ENCODE data around the gene RAD51B.
"Not testable (repeated sequence)": the region's sequence is repeated elsewhere in the genome, so short reads cannot be mapped to it uniquely, and the experiment has no call there.

The RAD51B gene

DNA sequence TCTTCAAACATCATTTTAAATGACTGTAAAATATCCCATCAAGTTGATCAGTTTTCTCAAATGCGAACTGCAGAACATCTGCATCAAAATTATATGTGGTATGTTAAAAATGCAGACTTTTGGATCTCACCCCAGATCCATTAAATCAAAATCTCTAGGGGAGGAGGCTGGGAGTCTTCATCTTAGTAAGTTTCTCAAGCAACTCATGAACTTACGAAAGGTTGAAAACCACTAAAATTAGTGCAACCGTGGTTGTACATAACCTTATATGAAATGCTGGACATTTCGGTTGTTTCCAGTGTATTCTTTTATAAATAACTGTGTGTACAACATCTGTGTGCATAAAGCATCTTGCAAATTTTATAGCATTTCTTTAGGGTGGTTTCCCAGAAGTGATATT lies 934.1 kb downstream of the RAD51B start:
- peak; percentile 30 for DNase-seq (ENCODE audit: low read depth)

DNA sequence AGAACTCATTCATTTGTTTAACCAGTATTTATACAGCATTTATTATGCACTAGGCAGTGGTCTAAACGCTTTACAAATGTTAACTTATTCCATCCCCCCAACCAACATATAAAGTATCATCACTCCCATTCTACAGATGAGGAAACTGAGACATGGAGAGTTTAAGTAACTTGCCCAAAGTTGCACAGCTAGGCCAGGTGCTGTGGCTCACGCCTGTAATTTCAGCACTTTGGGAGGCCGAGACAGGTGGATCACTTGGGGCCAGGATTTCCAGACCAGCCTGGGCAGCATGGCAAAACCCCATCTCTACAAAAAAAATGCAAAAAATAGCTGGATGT lies 935.4 kb downstream of the RAD51B start:
- no peak for DNase-seq (ENCODE audit: low read depth)

DNA sequence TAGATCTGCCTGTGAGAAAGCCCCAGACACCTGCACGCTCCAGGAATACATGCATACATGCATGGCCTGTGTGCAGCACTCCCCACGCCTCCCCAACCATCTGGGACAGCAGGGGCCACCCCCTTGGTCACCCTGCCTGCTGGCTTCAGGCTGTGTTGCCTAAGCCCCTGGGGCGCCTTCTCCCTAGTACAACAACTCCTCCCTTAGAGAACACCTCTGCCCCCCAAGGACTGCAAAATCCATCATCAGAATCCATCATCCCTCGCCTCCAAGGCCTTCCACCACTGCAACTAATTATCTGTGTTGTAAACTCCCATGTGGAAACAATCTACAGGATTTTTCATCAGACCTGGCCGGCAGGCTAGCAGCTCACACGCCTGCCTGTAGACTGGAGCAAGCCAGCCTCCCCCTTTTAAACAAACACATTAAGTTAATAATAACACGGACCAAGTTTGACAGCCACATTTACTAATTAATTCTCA lies 936.5 kb downstream of the RAD51B start:
- DNase-seq (ENCODE audit: low read depth), result no peak

DNA sequence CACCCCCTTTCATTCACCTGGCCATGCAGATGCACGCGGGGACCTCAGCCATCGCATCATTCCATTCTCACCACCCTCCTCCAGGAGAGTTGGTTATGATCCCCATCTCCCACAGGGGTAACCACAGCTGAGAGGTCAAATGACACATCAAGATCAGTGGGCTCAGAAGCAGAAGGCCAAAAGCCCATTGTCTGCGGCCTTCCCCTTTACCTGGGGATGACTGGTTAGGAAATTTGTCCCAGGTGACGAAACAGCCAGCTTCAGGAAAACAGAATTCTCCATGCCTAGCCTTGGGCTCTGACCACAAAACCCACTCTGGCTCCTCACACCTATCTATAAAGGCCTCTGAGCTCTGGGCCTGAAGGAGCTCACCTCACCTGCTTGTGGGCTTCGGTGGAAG lies 937.2 kb downstream of the RAD51B start:
- no peak for DNase-seq (ENCODE audit: low read depth)

DNA sequence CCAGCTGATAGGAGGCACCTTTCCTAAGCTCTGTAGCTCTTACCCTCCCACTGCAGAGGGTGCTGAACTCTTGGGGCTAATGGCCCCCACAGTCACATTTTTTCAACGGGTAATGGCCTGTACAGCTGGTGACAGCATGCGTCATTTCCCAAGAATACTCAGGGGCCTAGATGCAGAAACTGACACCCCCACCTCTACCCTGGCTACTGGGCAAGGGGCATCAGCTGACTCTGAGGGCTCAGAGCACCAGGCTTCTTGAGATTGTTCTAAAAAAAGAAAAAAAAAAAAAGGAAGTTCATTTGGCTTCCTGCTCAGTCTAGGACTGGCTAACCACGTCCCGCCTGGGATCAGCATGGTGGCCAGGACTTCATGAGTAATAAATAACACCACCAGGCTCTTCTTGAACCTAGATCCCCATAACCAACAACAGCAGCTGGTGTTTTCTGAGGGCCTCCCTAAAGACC lies 938.1 kb downstream of the RAD51B start:
- no peak for DNase-seq (ENCODE audit: low read depth)

DNA sequence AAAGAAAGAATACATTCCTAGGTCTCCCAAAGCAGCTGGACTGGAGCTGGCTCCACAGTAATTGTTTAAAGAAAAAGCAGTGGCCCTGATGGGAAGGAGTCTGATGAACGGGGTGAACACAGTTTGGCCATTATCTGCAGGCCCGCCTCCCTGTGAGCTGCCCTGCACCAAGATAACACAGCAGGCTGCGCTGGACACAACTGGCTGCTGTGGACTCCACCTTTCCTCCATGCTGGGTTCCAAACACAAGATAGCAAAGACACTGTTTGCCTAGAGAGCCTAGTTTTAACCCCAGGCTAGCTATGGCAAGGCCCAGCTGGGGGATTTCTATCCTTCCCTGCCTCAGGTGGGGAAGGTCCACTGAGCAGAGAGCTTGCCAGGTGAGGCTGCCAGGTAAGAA lies 938.7 kb downstream of the RAD51B start:
- DNase-seq (ENCODE audit: low read depth), result no peak

DNA sequence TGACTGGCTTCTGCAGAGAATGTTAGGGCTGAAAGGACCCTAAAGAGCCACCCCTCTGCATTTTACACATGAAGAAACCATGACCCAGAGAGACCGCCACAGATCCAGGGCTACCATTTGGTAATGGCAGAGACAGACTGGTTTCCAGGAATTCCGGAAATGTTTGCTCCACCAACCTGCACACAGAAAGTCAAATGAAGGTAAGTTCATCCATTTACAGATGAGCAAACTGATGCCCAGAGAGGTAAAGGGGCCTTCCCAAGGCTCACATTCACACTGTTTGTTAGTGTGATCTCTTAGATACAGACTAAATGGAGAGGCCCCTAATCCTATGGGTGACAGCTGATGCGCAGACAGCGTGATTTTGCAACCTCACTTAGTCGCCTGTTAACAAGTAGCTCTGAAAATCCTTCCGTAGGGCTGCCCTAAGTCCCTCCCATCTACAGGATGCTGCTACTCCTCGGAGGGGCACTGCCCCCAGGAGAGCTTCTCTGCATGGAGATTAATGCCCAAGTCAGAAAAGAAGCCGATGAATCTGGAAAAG lies 939.5 kb downstream of the RAD51B start:
- DNase-seq (ENCODE audit: low read depth), result no peak

DNA sequence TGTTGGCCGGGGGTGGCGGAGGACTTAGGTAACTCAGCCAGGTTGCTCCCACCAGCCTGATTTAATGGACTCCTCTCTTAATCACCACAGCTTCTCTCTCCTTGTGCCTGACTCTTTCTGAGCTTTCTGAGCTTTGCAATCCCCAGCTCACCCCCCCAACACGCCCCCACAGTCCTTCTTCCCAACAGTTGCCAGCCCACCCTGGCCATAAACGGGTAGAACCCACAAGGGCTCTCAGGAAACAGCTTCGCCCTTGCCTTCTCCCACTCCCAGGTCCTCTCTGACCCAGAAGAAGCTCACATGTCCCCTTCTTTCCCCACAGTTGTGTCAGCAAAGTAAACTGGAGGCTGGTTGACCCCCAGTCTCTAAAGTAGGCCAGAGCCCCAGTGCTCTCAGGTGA lies 940.4 kb downstream of the RAD51B start:
- no peak for DNase-seq (ENCODE audit: low read depth)

DNA sequence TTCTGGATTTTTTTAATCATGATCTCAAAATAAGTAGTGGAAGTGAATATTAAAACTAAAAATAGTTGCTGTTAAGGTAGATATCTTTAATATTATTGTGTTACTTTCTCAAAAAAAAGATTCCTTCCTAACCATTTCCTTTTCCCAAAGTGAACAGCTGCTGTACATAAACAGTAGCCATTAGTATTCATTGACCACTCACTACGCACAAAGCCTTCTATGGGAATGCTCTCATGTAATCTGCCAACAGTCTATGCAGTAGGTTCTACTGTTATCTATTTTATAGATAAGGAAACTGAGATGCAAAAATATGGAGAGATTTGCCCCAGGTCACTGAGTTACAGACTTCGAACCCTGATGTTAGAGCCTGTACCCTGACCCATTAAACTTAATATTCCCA lies 941.2 kb downstream of the RAD51B start:
- DNase-seq (ENCODE audit: low read depth), result no peak

DNA sequence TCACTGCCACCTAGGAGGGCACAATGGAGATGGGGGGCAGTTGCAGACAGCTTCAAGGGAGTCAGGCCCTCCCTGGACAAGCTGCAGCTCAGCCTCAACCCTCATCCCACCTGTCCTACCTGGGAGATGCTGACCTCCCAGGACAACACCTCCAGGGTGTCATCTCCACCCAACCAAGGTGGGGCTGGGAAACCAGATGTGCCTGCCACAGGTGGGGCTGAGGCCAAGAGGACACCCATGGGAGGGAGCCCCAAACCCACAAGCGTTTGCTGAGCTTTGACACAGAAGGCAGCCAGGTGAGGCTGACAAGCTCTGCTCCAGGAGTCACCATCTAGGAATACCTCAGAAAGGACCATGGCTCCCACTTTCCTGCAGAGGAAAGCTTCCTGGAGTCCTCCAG lies 941.8 kb downstream of the RAD51B start:
- no peak for DNase-seq (ENCODE audit: low read depth)

DNA sequence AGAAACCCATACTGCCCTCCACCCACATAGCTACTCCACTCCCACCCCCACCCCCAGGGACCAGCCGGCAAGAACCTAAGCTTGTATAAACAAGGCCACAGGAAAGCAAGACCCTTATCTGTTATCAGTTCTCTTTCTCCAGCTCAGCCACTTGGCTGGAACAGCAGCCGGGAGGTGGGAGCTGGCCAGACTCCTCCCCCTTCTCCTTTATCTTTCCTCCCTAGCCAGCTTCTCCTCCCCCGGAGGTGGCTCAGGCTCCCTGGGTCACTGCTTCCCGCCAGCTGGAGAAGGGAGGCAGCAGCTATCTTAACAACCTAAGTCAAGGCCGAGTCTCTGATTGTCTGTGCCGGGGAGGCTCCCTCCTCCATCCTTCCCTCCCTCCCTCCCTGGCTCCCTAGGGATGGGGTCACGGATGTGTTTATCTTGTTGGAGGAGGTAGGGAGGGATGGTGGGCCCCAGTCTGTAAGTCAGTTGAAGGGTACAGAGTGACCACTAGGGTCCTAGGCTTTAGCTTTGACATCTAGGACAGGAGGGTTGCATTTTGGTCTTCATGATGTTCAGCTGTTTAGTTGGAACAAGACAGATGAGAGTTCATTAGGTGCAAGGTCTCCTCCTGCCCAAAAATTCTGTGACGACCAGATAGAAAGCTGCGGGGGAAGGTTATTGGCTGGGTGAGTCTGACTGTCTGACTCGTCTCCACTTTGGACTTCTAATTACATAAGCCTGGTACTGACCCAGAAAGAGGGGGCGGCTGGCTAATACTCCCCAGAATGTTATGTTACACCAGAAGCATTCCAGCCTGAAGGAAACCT lies 943.6 kb downstream of the RAD51B start:
- DNase-seq (ENCODE audit: low read depth), result peak; percentile 49

DNA sequence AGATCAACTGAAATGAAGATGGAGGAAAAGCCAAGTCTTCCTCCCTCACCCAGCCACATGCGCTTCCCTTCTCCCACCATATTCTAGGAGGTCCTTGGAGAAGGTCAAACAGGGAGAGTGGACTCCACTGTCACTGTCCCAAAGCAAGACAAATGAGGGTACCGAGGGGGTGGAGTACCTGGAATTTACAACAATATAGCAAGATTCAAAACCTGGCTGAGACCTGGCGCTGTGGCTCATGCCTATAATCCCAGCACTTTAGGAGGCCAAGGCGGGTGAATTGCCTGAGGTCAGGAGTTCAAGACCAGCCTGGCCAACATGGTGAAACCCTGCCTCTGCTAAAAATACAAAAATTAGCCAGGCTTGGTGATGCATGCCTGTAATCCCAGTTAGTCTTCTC lies 944.3 kb downstream of the RAD51B start:
- not testable (repeated sequence) for DNase-seq (ENCODE audit: low read depth)

DNA sequence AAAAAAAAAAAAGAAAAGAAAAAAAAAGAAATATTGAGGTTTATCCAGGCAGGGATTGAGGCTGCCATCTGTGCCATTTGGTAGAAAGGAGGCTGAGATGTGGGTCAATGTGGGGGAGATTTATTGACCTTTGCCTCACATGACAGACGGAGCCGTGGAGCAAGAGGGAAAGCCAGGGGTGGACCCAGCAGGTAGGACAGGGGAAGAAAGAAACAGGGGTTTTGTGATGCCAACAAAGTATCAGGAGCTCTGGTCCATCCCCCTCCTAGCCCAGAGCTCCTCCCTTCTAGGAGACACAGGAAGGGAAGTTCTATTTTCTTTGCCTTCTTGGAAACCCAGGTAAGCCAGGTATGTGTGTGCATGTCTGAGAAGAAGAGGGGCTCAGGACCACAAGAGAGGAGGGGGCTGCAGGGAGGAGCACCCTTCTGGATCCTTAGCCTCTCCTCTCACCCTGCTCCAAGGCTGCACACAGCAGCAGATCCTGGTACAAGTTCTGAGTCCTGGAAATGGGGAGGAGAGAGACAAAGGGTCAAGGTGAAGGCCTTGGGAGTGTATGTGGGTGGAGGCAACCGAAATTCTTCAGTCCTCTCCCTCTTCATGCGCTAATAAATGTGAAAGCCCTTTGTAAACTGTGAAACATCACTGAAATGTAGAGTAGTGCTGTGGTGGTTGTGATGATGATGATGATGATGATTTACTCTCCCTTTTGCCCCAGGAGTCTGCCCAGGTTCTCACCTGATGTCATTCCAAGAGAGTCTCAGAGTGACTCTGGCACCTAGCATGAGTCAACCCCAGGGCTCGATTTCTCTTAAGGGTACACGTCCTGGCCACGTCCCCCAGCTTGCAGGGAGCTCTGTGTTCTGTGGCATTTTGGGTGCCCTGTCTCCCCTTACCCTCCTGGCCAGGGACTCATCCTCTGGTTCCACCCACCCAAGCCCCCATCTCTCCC lies 947.0 kb downstream of the RAD51B start:
- DNase-seq (ENCODE audit: low read depth), result no peak

DNA sequence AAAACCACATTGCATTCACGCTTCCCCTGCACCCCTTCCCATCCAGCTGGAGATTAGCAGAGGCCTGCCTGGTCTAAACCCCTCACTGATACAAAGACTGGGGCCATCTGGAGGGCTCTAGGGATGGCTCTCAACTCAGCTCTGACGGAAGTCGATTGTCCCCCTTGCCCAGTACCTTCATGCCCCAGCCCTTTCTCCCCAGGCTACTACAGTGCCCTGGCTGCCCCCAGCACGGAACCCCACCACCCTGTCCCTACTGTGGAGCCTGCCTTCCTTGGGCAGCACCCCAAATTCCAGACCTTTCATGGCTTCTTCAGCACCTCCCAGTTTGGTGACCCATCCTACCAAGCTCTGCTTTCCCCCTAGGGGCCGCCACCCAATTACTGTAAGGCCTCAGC lies 947.7 kb downstream of the RAD51B start:
- no peak for DNase-seq (ENCODE audit: low read depth)

DNA sequence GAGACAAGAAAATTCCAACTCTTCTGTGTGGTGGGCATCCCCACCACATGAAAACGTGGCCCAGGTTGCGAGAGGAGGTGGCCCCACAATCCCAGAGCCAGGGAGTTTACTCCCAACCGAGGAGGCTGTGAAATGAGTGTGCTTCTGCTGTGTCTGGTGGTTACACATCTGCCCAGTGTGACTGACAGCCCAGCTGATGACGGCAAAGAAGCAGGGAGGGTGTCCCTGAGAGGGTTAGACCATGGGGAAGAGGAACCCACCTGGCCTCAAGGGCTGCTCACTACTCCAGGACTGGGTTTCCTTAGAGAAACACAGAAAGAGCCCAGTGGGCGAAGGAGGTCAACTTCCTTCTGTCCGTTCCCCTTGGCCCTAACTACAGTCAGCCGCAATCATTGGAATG lies 948.7 kb downstream of the RAD51B start:
- DNase-seq (ENCODE audit: low read depth), result no peak

DNA sequence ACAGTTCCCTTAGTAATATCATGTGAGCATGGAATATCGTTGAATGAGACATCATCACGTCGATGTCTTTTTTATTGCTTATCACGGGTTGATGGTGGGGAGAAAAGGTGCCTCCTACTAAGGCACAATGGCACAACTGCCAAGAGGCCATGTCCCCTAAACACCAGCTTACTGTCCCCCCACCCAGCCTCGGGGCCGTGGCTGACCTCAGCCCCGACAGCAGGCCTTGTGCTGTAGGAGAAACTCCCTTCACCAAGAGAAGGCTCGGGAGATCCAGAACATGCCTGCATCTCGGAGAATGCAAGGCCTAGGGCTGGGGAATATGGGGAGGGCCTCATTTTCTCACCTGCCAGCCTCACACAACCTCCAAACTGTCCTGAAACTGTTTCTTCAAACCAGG lies 950.5 kb downstream of the RAD51B start:
- no peak for DNase-seq (ENCODE audit: low read depth)

DNA sequence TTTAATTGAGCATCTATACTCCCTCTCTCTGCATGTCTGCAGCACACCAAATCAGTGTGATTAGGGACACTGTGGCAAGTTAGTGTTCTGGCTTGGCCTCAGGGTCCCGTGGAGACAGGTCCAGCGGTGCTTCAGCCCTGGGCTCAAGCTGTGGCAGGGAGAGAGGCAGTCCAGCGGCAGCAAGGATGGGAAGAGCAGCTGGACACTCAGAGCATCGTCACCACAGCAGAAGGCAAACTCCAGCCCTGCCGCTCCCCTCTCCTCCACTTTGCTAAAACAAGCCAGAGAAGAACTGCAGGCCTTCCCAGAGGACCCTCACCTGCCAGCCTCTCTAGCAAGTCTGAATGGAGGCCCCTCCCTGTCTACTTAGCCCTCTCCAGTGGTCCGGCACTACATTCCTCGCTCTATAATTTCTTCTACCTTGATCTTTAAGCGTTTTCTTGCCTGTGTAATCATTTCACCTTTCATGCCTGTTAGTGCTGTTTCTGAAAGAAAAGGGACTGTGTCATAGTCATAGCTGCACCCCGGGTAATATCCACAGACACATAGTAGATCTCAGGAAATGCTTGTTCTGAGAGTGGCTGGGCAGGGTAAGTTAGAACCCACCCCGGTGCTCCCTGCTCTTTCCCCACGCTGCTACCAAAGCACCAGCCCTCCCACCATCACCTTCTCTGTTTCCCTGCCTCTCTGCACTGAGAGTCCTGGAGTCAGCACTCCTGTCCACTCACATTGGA lies 951.1 kb downstream of the RAD51B start:
- no peak for DNase-seq (ENCODE audit: low read depth)

DNA sequence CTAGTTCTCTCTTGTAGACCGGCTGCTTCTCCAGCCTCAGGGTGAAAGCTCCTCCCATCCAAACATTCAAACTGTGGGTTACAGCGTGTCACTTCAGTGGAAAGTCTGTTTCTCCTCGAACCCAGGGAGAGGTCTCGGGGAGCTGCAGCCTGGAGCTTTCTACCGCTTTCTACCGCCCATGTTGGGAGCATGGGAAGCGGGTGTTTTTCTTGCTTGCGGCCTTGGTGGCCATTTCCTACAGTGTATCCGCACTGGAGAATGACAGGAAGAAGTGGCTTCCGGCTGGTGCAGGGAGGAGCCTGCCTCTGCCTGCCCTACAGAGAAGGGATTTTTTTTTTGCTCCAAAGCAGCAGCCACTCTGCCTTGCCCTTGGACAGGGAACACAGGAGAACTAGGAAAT lies 952.1 kb downstream of the RAD51B start:
- no peak for DNase-seq (ENCODE audit: low read depth)

DNA sequence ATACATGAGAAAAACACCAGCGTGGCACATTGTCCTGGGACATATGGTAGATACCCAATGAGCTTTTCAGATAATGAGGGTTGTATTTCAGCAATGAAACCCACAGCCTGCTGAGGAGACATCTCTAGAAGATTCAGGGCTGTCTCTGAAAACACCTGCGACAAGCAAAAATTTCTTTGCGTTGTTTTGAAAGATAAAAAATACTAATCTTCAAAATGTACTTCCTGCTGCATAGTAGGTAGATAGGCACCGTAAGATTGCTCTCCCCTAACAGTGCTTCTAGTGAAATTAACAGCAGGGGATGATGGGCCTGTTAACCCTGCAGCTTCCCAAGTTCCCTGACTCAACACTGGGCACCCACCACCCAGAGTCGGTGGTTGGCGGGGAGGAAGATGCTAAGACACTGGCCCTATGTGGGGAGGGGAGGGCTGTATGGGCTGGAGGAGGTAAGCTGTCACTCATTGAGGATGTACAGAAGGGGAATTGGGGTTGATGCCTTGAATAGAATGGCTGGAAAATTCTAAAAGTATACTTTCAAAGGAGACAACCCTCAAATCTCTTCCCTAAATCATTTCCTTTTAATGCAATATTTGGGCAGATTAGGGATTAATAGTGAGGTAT lies 953.3 kb downstream of the RAD51B start:
- DNase-seq (ENCODE audit: low read depth), result no peak

DNA sequence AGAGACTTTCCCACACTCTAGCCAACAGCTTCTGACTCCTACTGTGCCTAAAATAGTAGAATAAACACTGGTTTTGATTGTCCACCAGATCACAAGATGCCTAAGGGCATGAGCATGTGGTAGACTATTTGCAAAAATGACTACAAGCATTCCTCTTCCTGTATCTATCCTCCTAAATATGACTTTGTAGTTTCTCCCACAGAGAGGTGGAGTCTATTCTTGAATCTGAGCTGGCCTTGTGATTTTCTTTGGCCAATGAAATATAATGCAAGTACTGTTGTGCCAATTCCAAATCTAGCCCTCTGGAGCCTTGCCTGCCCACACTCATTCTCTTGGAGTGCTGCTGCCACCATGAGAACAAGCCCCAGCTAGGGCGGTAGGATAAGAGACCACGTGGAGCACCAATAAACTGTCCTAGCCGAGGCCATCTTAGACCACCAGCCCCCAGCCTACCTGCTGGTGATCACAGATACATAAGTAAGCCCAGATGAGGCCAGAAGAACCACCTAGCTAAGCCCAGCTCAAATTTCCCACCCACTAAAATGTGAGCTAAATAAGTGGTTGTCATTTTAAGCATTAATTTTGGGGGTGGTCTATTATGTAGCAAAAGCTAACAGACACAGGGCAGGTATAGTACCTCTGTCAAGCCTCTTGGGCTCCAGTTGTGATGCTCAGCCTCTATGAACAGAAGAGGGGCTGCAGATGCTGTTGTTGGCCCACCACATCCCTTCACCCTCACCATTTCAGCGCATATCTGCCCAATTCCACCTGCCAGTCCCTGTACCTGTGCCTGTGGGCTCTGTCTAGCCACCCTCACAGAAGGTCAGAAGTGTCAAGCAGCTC lies 955.4 kb downstream of the RAD51B start:
- DNase-seq (ENCODE audit: low read depth), result no peak

All from iris pigment epithelial cell (primary cell).